ENCODE data around the gene CIAPIN1. TPM values are rescaled to one million over a fixed set of nuclear protein-coding genes. Genes with fewer than 3 reads are reported as not detected.

Gene CIAPIN1
- total and polyA plus RNA-seq, 2 experiments from 2014 or later, result 65.5 to 156 TPM

DNA sequence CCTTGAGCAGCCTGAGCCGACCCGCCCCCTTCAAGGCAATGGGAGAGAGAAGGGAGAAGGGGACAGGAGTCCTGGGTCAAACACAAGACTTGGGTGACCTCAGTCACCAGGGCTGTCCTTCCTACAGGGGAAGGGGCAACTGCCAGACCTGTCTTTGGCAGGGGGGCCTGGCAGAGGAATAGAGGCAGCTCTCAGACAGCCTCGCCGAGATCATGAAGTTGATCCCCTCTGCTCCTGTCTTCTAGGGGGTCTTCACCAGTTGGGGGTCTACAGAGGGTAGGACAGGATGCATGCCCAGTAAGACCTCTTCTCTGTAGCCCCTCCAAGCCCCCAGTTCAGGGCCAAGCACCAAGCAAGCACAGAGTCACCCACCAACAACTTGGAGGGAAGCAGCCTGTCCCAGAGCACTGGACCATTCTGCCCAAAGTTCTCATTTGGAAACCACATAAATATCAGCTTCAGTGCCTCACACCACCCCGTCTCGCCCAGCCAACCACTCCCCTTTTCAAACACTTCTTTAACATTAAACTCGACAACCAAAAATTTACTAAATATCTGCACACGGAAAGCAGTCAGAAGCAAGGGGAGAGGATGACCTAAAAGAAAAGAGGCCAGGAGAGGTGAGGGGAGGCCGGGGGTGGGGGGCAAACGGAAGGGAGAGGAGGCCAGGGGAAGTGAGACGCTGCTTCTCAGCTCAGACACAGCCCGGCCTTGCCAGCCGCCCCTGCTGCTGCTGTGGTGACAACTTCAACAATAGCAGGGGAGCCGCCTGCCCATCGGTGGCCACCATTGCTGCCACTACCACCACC lies 31.4 kb upstream of the CIAPIN1 start:
- H3K4me3 ChIP-seq, result peak overlapping the region; percentile 100
- no peak for DNase-seq (ENCODE audit: low read depth in 1 of 2, low spot score in 1 of 2)
- TF ChIP-seq, protein P1, sequence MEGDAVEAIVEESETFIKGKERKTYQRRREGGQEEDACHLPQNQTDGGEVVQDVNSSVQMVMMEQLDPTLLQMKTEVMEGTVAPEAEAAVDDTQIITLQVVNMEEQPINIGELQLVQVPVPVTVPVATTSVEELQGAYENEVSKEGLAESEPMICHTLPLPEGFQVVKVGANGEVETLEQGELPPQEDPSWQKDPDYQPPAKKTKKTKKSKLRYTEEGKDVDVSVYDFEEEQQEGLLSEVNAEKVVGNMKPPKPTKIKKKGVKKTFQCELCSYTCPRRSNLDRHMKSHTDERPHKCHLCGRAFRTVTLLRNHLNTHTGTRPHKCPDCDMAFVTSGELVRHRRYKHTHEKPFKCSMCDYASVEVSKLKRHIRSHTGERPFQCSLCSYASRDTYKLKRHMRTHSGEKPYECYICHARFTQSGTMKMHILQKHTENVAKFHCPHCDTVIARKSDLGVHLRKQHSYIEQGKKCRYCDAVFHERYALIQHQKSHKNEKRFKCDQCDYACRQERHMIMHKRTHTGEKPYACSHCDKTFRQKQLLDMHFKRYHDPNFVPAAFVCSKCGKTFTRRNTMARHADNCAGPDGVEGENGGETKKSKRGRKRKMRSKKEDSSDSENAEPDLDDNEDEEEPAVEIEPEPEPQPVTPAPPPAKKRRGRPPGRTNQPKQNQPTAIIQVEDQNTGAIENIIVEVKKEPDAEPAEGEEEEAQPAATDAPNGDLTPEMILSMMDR (IDR thresholded peaks at IDR 0.05; ENCODE audit: low read depth, low read length), result no peak

DNA sequence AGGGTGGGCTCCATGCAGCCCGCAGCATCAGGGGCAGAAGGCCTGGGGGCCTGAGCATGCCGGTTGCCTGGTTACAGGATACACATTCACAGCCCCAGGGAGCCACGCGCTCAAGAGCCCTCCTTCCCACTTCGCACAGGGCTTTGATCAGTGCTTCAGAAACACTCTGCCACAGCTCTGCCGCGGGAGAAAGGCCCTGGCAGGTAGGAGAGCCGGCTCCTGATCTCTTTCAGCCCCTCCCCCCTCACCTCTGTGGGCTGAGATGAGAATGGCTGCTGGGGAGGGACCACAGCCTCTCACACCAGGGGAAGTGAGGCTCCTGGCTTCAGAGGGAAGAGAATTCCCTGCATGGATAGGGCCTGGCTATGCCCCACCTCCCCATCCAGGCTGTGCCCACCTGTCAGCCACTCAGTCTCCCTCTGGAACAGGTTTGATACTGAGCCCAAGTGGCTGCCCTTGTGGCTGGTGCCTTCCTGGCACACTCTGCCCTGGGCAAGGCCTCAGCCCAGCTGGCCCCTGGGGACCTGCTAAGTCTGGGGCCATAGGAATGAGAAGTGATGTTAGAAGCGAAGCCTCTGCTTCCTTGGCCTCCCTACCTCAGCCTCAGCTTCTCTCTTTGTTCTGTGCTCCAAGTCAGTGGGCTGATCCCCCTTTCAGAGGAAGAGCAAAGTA lies 30.5 kb upstream of the CIAPIN1 start:
- Histone ChIP-seq H3K4me1 (ENCODE audit: low read depth) (peaks cover 79% of the 10 kb centered on the region), H3K27me3 (no peaks in the 10 kb centered on the region), H3K36me3 (peaks cover 73% of the 10 kb centered on the region), H3K27ac (peak overlapping the region; percentile 95), H3K4me3 (peak overlapping the region; percentile 100), H3K9me3 (ENCODE audit: low read depth) (no peaks in the 10 kb centered on the region)
- DNase-seq (ENCODE audit: low read depth in 1 of 2, low spot score in 1 of 2), result peak in 1 of 2 donors; percentile 46
- TF ChIP-seq, protein P1 (IDR thresholded peaks at IDR 0.05; ENCODE audit: low read depth, low read length), result no peak

More for the DNA sequence above, 31.4 kb upstream of the CIAPIN1 start:
- Histone ChIP-seq H3K36me3 (peaks cover 64% of the 10 kb centered on the region), H3K4me1 (ENCODE audit: low read depth) (peaks cover 79% of the 10 kb centered on the region), H3K9me3 (ENCODE audit: low read depth) (no peaks in the 10 kb centered on the region), H3K27me3 (no peaks in the 10 kb centered on the region), H3K27ac (peak overlapping the region; percentile 95)

DNA sequence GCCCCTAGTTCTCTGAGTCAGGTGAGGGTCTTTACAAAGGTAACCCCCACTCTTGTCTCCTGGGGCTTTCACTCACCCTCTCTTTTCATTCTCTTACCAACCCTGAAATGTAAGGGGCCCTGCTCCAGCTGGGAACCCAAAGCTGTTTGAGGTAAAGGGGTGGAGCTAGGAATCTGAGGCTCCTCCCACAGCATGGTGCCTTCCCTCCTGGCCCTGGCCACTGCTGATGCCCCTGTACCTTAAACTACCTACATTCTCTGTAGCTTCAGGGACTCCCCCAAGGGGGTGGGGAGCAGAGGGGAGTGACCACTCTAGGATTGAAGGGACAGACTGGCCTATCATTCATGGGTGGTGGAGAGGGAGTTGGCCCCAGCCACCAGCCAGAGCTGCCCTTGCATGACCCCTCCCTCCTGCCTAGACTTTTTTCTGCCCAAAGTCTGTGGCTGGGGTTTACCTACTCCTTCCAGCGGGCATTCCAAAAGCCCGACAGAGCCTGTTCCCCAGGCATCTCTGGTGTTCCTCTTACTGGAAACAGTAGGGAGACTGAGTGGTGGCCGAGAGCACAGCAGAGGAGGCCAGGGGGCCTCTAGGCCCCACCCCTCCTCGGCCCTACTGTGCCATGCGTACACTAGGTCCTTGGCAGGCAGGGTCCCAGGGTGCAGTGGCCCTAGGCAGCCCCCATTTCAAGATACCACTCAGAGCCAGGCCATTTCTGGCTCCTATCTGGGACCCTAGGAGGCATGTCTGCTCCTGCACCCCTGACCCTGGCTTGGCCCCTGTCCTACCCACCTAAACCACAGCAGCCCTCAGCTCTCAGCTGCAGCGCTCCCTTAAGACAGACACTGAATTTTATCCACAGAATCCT lies 29.6 kb upstream of the CIAPIN1 start:
- peak overlapping the region; percentile 95 for H3K27ac ChIP-seq
- peaks cover 75% of the 10 kb centered on the region for H3K36me3 ChIP-seq
- peak in 1 of 2 donors; percentile 32 for DNase-seq (ENCODE audit: low read depth in 1 of 2, low spot score in 1 of 2)
- TF ChIP-seq, protein P1 (IDR thresholded peaks at IDR 0.05; ENCODE audit: low read depth, low read length), result no peak
- H3K4me3 ChIP-seq, result peak overlapping the region; percentile 100
- H3K4me1 ChIP-seq (ENCODE audit: low read depth), result peaks cover 79% of the 10 kb centered on the region
- no peaks in the 10 kb centered on the region for H3K27me3 ChIP-seq
- no peaks in the 10 kb centered on the region for H3K9me3 ChIP-seq (ENCODE audit: low read depth)

DNA sequence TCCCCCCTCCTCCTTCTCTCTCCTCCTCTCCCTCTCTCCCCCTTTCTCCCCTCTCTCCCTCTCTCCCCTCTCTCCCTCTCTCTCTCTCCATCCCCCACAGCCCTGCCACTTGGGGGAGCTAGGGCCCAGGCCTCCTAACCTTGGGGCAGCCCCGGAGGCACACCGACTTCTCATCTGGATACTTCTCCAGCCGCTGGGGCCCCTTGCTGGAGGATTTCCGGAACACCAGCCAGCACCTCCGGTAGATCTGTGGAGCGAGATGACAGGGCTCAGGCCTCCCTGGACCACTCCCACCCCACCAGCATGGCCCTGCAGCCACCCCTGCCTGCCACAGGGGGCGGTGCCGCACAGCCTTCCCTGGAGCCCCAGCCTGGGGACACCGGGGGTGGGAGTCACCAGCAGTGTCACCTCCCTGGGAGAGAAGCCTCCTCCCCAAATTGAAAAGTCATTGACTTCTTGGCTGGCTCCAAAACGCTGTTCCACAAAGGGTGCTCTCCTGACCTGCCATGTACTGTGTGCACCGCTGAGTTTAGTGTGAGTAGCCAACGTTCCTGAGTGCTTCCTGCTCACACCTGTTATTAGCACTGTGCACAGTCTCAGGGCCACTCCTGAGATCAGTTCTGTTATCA lies 28.6 kb upstream of the CIAPIN1 start:
- Histone ChIP-seq H3K27ac (peak overlapping the region; percentile 95), H3K4me1 (ENCODE audit: low read depth) (peaks cover 69% of the 10 kb centered on the region), H3K4me3 (peak overlapping the region; percentile 100), H3K36me3 (peaks cover 72% of the 10 kb centered on the region), H3K27me3 (no peaks in the 10 kb centered on the region), H3K9me3 (ENCODE audit: low read depth) (no peaks in the 10 kb centered on the region)
- peak; percentile 64 to 77 for DNase-seq (ENCODE audit: low read depth in 1 of 2, low spot score in 1 of 2)
- TF ChIP-seq, protein P1 (IDR thresholded peaks at IDR 0.05; ENCODE audit: low read depth, low read length), result peak; percentile 77
